ENCODE data around the gene TXLNB.
A peak's percentile ranks its signal among the peaks of the same experiment; 100 is the strongest.
"Not testable (repeated sequence)": the region's sequence is repeated elsewhere in the genome, so short reads cannot be mapped to it uniquely, and the experiment has no call there.

The TXLNB gene

GRCh38 chr6:139239064-139239463 is 52.7 kb downstream of the TXLNB start:
- TF ChIP-seq, protein P1, sequence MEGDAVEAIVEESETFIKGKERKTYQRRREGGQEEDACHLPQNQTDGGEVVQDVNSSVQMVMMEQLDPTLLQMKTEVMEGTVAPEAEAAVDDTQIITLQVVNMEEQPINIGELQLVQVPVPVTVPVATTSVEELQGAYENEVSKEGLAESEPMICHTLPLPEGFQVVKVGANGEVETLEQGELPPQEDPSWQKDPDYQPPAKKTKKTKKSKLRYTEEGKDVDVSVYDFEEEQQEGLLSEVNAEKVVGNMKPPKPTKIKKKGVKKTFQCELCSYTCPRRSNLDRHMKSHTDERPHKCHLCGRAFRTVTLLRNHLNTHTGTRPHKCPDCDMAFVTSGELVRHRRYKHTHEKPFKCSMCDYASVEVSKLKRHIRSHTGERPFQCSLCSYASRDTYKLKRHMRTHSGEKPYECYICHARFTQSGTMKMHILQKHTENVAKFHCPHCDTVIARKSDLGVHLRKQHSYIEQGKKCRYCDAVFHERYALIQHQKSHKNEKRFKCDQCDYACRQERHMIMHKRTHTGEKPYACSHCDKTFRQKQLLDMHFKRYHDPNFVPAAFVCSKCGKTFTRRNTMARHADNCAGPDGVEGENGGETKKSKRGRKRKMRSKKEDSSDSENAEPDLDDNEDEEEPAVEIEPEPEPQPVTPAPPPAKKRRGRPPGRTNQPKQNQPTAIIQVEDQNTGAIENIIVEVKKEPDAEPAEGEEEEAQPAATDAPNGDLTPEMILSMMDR (IDR thresholded peaks at IDR 0.05; ENCODE audit: insufficient read depth, low read length, missing control alignments) = no peak
- H3K4me3 ChIP-seq (ENCODE audit: low read depth, low read length) = no peak overlapping the region
- DNase-seq (ENCODE audit: low read depth, low spot score) = no peak
- POLR2A ChIA-PET = no interaction called here
- CTCF ChIA-PET = interaction anchor here (3.9 kb wide), 1 partner anchor 12 kb away, joined by 23 read pairs; no protein-coding TSS in a partner anchor

GRCh38 chr6:139236105-139236504 is 55.7 kb downstream of the TXLNB start:
- no peak overlapping the region for H3K4me3 ChIP-seq (ENCODE audit: low read depth, low read length)
- TF ChIP-seq, protein P1 (IDR thresholded peaks at IDR 0.05; ENCODE audit: insufficient read depth, low read length, missing control alignments) = no peak
- ChIA-PET CTCF (interaction anchor here (1.4 to 2.1 kb wide), 3 partner anchors 14 to 129 kb away, joined by 4 to 9 read pairs (median 9); no protein-coding TSS in a partner anchor), POLR2A (no interaction called here)
- no peak for DNase-seq (ENCODE audit: low read depth, low spot score)

DNA sequence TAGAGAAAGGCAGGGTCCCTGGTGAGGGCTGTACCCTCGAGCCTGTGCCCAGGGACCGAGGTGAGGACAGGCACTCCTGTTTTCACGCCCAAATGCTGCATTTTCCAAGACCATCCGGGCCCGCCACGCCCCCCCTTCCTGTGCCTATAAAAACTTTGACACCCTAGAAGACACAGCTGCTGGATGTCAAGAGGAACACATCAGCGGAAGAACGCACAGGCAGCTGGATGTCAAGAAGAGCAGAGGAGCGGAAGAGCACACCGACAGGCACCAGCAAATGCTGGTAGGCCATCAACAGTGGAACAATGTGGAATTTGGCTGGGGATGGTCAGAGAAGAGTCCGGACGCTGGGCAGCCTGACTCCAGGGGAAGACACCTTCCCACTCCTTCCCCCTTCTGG is 56.1 kb downstream of the TXLNB start:
- H3K4me3 ChIP-seq (ENCODE audit: low read depth, low read length) = no peak overlapping the region
- TF ChIP-seq, protein P1 (IDR thresholded peaks at IDR 0.05; ENCODE audit: insufficient read depth, low read length, missing control alignments) = no peak
- ChIA-PET POLR2A (no interaction called here), CTCF (interaction anchor here (1.4 kb wide), 1 partner anchor 129 kb away, joined by 4 read pairs; no protein-coding TSS in a partner anchor)
- DNase-seq (ENCODE audit: low read depth, low spot score) = no peak

DNA sequence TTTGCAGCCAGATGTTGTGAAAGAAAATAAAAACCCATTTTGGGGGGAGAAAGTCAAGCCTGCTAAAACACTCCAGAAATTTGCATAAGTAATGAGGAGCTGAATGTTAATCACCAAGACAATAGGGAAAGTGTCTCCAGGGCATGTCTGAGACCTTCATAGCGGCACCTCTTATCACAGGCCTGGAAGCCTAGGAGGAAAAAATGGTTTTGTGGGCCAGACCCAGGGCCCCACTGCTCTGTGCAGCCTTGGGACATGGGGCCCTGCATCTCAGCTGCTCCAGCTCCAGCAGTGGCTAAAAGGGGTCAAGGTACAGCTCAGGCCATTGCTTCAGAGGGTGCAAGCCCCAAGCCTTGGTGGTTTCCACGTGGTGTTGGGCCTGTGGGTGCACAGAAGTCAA is 57.6 kb downstream of the TXLNB start:
- POLR2A ChIA-PET; CTCF ChIA-PET; DNase-seq (ENCODE audit: low read depth, low spot score); H3K4me3 ChIP-seq (ENCODE audit: low read depth, low read length): not testable (repeated sequence)

GRCh38 chr6:139231206-139231605 is 60.6 kb downstream of the TXLNB start:
- CTCF ChIA-PET = interaction anchor here (1.3 to 2.6 kb wide), 8 partner anchors 10 to 415 kb away, joined by 4 to 20 read pairs (median 6); no protein-coding TSS in a partner anchor
- TF ChIP-seq, protein P1 (IDR thresholded peaks at IDR 0.05; ENCODE audit: insufficient read depth, low read length, missing control alignments) = no peak
- no peak for DNase-seq (ENCODE audit: low read depth, low spot score)
- no peak overlapping the region for H3K4me3 ChIP-seq (ENCODE audit: low read depth, low read length)
- POLR2A ChIA-PET = no interaction called here

DNA sequence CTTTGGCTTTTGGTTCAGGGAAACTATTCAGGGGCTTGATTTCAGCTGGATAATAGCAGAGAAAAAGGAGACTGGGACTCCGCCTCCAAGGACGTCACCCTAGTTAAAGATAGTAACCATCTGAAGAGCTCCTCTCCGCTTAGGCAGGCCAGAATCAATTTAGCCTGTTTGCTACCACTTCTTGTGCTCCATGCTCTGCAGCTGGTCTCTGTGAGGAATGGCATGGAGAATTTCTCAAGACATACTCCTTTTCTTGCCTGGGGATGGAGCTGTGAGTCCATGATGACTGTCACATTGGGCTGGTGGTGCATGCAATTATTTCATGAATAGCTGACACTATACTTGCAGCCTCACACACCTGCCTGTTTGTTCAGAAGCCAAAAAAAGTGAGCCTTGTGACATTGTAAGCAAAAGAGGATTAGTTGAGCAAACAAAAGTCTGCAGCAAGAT is 61.4 kb downstream of the TXLNB start:
- POLR2A ChIA-PET = no interaction called here
- DNase-seq (ENCODE audit: low read depth, low spot score) = peak; percentile 4
- TF ChIP-seq, protein P1 (IDR thresholded peaks at IDR 0.05; ENCODE audit: insufficient read depth, low read length, missing control alignments) = no peak
- CTCF ChIA-PET = interaction anchor here (1.3 to 2.6 kb wide), 8 partner anchors 9 to 415 kb away, joined by 4 to 20 read pairs (median 6); no protein-coding TSS in a partner anchor
- H3K4me3 ChIP-seq (ENCODE audit: low read depth, low read length) = no peak overlapping the region

GRCh38 chr6:139228387-139228786 is 63.4 kb downstream of the TXLNB start:
- H3K4me3 ChIP-seq (ENCODE audit: low read depth, low read length); POLR2A ChIA-PET; CTCF ChIA-PET; DNase-seq (ENCODE audit: low read depth, low spot score): not testable (repeated sequence)

Data from AG04449 (cell line).